K562 (cell line): Measurements from ENCODE around the gene PPT1.

Source experiments
- ARHGAP35 ChIP-seq: fragments of 450-650 bp; IDR thresholded peaks from 2 replicates; pipeline ENCODE4 v1.6.1; 2018; ENCODE audit not compliant: partially characterized antibody
- ARNT ChIP-seq, 2 experiments: fragments of 450-650 bp; IDR thresholded peaks; 2 replicates each; pipeline ENCODE4 v1.6.1; 2016; ENCODE audit warnings: mild to moderate bottlenecking in 1 of 2
- DNMT1 ChIP-seq: fragments of 450-650 bp; IDR thresholded peaks from 2 replicates; pipeline ENCODE4 v1.6.1; 2016; ENCODE audit warnings: antibody characterized with exemption, mild to moderate bottlenecking
- ELK3 ChIP-seq: fragments of 450-650 bp; formaldehyde crosslinking; IDR thresholded peaks from 2 replicates; pipeline ENCODE4 v1.4.0; 2020; ENCODE audit warnings: mild to moderate bottlenecking
- EP300 ChIP-seq: IDR thresholded peaks from 2 replicates; pipeline ENCODE4 v1.6.1; 2012; ENCODE audit warnings: low read length, improper control_type of control experiment
- MAX ChIP-seq: sonication (generic); formaldehyde crosslinking; IDR thresholded peaks from 2 replicates; pipeline ENCODE4 v1.9.0; 2022; ENCODE audit warnings: mild to moderate bottlenecking, missing genetic modification reagents
- NCOA2 ChIP-seq, 2 experiments: fragments of 450-650 bp; IDR thresholded peaks; 2 replicates each; pipeline ENCODE4 v1.6.1; 2018; ENCODE audit warnings: mild to moderate bottlenecking in 2 of 2, moderate library complexity in 1 of 2; ENCODE audit not compliant: partially characterized antibody in 2 of 2
- POLR2AphosphoS5 ChIP-seq: IDR thresholded peaks from 2 replicates; pipeline ENCODE4 v1.6.1; 2011; ENCODE audit warnings: mild to moderate bottlenecking, low read depth, low read length, moderate library complexity; ENCODE audit not compliant: control insufficient read depth, insufficient read depth
- SIX5 ChIP-seq, 2 experiments: IDR thresholded peaks; 2 replicates each; pipeline ENCODE4 v1.6.1; 2011; ENCODE audit warnings: low read length in 2 of 2, borderline replicate concordance in 1 of 2, low read depth in 1 of 2, mild to moderate bottlenecking in 1 of 2, moderate library complexity in 1 of 2; ENCODE audit not compliant: insufficient read depth in 1 of 2
- ZC3H11A ChIP-seq: IDR thresholded peaks from 2 replicates; pipeline ENCODE4 v1.6.1; 2012; ENCODE audit warnings: low read depth, low read length, improper control_type of control experiment
- ZNF140 ChIP-seq: fragments of 250-450 bp; sonication (Bioruptor Pico); IDR thresholded peaks from 2 replicates; pipeline ENCODE4 v1.8.0; 2021; ENCODE audit warnings: moderate library complexity, mild to moderate bottlenecking, inconsistent platforms
- ZNF699 ChIP-seq: fragments of 250-450 bp; sonication (Bioruptor Pico); IDR thresholded peaks from 2 replicates; pipeline ENCODE4 v1.8.0; 2021; ENCODE audit warnings: mild to moderate bottlenecking, moderate library complexity; ENCODE audit not compliant: insufficient replicate concordance
- ZNF77 ChIP-seq: fragments of 250-450 bp; sonication (Bioruptor Pico); IDR thresholded peaks from 2 replicates; pipeline ENCODE4 v1.5.0; 2020
- TF ChIP-seq, protein P1 (sequence below), 3 experiments: IDR thresholded peaks in 2 of 3; conservative IDR thresholded peaks in 1 of 3; 2 replicates each; pipeline ENCODE4 v1.5.1; 2011 to 2012; ENCODE audit warnings: low read length in 3 of 3, mild to moderate bottlenecking in 3 of 3, control low read depth in 2 of 3, improper control_type of control experiment in 1 of 3, inconsistent platforms in 1 of 3, low read depth in 1 of 3, mixed read lengths in 1 of 3, moderate library complexity in 1 of 3; ENCODE audit not compliant: insufficient read depth in 2 of 3

DNA sequence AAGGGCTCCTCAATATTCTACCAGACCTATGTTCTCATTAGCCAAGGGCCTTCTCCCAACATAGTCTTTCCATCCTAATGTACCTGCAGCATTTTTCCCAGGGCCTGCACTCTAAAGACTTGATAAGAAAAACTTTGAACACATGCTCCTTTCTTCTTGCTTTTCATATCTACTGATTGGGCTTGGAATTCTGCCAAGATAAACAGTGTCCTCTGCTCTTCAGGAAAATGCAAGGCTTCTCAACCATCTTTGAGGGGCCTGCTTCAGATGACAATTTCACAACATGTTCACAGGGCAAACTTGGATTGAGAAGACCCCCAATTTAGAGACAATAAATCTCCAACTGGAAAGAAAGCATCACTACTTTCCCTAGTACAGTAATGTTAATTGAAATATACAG is 25.8 kb upstream of the PPT1 start:
- TF ChIP-seq ELK3 (CRISPR knock-in tag) (no peak), MAX (no peak), ZC3H11A (no peak), DNMT1 (no peak), EP300 (no peak), ZNF140 (CRISPR knock-in tag) (no peak), SIX5 (IDR thresholded peaks at IDR 0.05; ENCODE audit: borderline replicate concordance in 1 of 2, insufficient read depth in 1 of 2, low read depth in 1 of 2, low read length in 2 of 2) (no peak), POLR2AphosphoS5 (no peak), ZNF699 (CRISPR knock-in tag) (no peak), NCOA2 (IDR thresholded peaks at IDR 0.05; ENCODE audit: partially characterized antibody in 2 of 2) (no peak), ARHGAP35 (no peak), ARNT (IDR thresholded peaks at IDR 0.05) (no peak), ZNF77 (CRISPR knock-in tag) (no peak)
- TF ChIP-seq, protein P1, sequence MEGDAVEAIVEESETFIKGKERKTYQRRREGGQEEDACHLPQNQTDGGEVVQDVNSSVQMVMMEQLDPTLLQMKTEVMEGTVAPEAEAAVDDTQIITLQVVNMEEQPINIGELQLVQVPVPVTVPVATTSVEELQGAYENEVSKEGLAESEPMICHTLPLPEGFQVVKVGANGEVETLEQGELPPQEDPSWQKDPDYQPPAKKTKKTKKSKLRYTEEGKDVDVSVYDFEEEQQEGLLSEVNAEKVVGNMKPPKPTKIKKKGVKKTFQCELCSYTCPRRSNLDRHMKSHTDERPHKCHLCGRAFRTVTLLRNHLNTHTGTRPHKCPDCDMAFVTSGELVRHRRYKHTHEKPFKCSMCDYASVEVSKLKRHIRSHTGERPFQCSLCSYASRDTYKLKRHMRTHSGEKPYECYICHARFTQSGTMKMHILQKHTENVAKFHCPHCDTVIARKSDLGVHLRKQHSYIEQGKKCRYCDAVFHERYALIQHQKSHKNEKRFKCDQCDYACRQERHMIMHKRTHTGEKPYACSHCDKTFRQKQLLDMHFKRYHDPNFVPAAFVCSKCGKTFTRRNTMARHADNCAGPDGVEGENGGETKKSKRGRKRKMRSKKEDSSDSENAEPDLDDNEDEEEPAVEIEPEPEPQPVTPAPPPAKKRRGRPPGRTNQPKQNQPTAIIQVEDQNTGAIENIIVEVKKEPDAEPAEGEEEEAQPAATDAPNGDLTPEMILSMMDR (IDR thresholded peaks at IDR 0.05 in 2 of 3, conservative IDR thresholded peaks at IDR 0.05 in 1 of 3; ENCODE audit: insufficient read depth in 2 of 3, low read depth in 1 of 3, low read length in 3 of 3): no peak
